ENCODE measurements around the gene PIK3C2B.

DNA sequence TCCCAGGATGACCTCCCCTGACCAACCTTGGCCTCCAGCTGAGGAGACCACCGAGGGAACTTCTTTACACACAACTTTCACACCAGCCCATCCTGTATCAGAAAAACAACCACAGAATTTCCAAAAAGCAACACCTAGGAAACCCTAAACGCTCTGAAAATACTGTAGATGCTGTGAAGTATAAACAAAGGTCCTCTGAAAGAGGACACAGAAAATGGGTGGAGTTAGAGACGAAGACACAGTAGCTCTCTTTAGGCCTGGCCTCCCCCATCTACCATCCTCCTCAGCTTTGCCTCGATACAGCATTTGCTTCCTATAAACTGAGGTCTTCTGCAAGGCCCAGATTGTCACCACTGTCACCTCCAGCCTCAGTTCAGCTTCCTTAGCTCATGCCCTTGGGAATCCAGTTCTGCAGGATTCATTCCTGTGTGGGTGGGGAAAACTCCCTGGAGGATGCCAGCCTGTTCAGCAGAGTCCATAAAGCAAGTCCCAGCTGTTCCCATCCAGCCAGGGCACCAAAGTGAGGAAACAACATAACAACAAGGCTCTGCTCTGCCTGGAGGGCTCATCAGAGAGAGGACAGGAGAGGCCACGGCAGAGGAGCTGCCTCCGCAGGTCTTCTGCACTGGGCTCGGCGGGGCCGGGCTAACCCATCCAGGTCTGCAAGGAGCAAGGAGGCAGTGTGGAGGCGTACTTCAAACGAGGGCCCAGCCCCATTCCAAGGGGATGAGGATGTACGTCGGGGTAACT, 15.0 kb downstream of the PIK3C2B start:
- TF ChIP-seq, protein P1, sequence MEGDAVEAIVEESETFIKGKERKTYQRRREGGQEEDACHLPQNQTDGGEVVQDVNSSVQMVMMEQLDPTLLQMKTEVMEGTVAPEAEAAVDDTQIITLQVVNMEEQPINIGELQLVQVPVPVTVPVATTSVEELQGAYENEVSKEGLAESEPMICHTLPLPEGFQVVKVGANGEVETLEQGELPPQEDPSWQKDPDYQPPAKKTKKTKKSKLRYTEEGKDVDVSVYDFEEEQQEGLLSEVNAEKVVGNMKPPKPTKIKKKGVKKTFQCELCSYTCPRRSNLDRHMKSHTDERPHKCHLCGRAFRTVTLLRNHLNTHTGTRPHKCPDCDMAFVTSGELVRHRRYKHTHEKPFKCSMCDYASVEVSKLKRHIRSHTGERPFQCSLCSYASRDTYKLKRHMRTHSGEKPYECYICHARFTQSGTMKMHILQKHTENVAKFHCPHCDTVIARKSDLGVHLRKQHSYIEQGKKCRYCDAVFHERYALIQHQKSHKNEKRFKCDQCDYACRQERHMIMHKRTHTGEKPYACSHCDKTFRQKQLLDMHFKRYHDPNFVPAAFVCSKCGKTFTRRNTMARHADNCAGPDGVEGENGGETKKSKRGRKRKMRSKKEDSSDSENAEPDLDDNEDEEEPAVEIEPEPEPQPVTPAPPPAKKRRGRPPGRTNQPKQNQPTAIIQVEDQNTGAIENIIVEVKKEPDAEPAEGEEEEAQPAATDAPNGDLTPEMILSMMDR (IDR thresholded peaks at IDR 0.05) = no peak
- TF ChIP-seq POLR2AphosphoS5 (IDR thresholded peaks at IDR 0.05) = peak; percentile 95

Data from prostate gland (tissue), 2 donors.